ENCODE data around the gene TEC. TPM values are rescaled to one million over a fixed set of nuclear protein-coding genes. Genes with fewer than 3 reads are reported as not detected.

The TEC gene
- total and polyA plus RNA-seq, 2 of the 8 experiments (the other 6 are each of a cell fraction or from before 2014, with no cell fraction given): 0.73 to 1.8 TPM

GRCh38 chr4:48225368-48226141 is 44.1 kb downstream of the TEC start:
- POLR2A ChIA-PET (ENCODE audit: partially characterized antibody): interaction anchor here (1.0 kb wide), 1 partner anchor 35 kb away, joined by 3 read pairs; no protein-coding TSS in a partner anchor
- WGBS, 2 experiments (ENCODE audit: extremely low coverage in 1 of 2, insufficient coverage in 1 of 2, insufficient read length in 1 of 2, insufficient replicate concordance in 2 of 2, low coverage in 1 of 2, low lambda C conversion rate in 2 of 2, missing lambda C conversion rate in 1 of 2): 82% methylated on average over 7 of the region's 7 CpGs; no CpG with 5 or more reads in 1 of the 2 experiments
- CTCF ChIA-PET (ENCODE audit: partially characterized antibody): interaction anchor here (0.7 kb wide), 1 partner anchor 18 kb away, joined by 3 read pairs; no protein-coding TSS in a partner anchor

More at GRCh38 chr4:48225368-48226141, 44.1 kb downstream of the TEC start:
- H2BK12ac ChIP-seq (ENCODE audit: low read depth, low read length): 0 out of 2 replicates have a peak overlapping the region, but pooled peaks have one; percentile 55
- FAIRE-seq (no peak), DNase-seq (ENCODE audit: low read depth in 1 of 2, low spot score in 2 of 2) (no peak)
- H4K91ac ChIP-seq (replicated peaks; ENCODE audit: insufficient read length, low read length): peak overlapping the region; percentile 79
- H3K4me2 ChIP-seq (ENCODE audit: insufficient read depth in 1 of 2, low read depth in 2 of 2, low read length in 2 of 2): peak overlapping the region in 1 of 2 experiments; percentile 59; a peak in 2 of 4 replicates
- no peak overlapping the region for H2BK15ac ChIP-seq (ENCODE audit: low read length)
- no peak overlapping the region for H3K4me3 ChIP-seq (ENCODE audit: extremely low read depth in 1 of 4, insufficient read depth in 2 of 4, low read depth in 3 of 4, low read length in 4 of 4)
- no peak overlapping the region for H3K56ac ChIP-seq (replicated peaks; ENCODE audit: insufficient read length, low read depth, low read length)
- no peak overlapping the region for H3K14ac ChIP-seq (ENCODE audit: insufficient read length)
- peak overlapping the region; percentile 66; the same call in 1 of the 2 replicates for H2BK5ac ChIP-seq (ENCODE audit: low read depth, low read length)
- H3K4ac ChIP-seq (replicated peaks; ENCODE audit: insufficient read length, low read depth, low read length): no peak overlapping the region
- H2AFZ ChIP-seq (ENCODE audit: low read length): 0 out of 2 replicates have a peak overlapping the region, but pooled peaks have one; percentile 24
- H4K8ac ChIP-seq (ENCODE audit: extremely low read depth, insufficient read depth, low read length): no peak overlapping the region
- H4K5ac ChIP-seq (ENCODE audit: insufficient read length, low read depth, low read length): no peak overlapping the region
- H3K79me2 ChIP-seq (ENCODE audit: control insufficient read depth in 1 of 2, insufficient read depth in 2 of 2, low read length in 2 of 2): no peaks in the 10 kb centered on the region
- H4K20me1 ChIP-seq (replicated peaks in 1 of 2; ENCODE audit: control insufficient read depth in 1 of 2, insufficient read depth in 2 of 2, low read length in 2 of 2): no peaks in the 10 kb centered on the region
- no peaks in the 10 kb centered on the region for H3K79me1 ChIP-seq (ENCODE audit: low read depth, low read length)
- no peak overlapping the region; the same call in 1 of the 2 replicates for H3K27ac ChIP-seq (ENCODE audit: low read depth, low read length)
- H3K9ac ChIP-seq (replicated peaks in 1 of 4; ENCODE audit: extremely low read depth in 1 of 4, low read depth in 3 of 4, low read length in 3 of 4): no peak overlapping the region
- H3K4me1 ChIP-seq (replicated peaks in 1 of 4; ENCODE audit: control insufficient read depth in 3 of 4, insufficient read depth in 4 of 4, low read length in 3 of 4): peaks cover 0 to 4% (median 2%) of the 10 kb centered on the region in 4 experiments; a peak in 2 of 7 replicates
- H3K36me3 ChIP-seq (ENCODE audit: control insufficient read depth in 2 of 4, insufficient read depth in 4 of 4, low read length in 3 of 4): no peaks in the 10 kb centered on the region
- H3K23ac ChIP-seq (ENCODE audit: insufficient read length): no peak overlapping the region
- peak overlapping the region; percentile 10; the same call in 1 of the 2 replicates for H3K18ac ChIP-seq (ENCODE audit: extremely low read depth, low read length)
- no peak overlapping the region for H2BK120ac ChIP-seq (replicated peaks; ENCODE audit: low read depth, low read length)
- H3K27me3 ChIP-seq (replicated peaks in 1 of 4; ENCODE audit: control insufficient read depth in 3 of 4, extremely low read depth in 1 of 4, insufficient read depth in 3 of 4, low read length in 3 of 4): no peaks in the 10 kb centered on the region
- TF ChIP-seq RAD21 (IDR thresholded peaks at IDR 0.05 in 1 of 2, conservative IDR thresholded peaks at IDR 0.05 in 1 of 2; ENCODE audit: low read depth in 2 of 2, low read length in 2 of 2): no peak
- no peak for TF ChIP-seq POLR2AphosphoS5 (IDR thresholded peaks at IDR 0.05; ENCODE audit: low read depth, low read length)
- no peak for TF ChIP-seq RNF2 (IDR thresholded peaks at IDR 0.05; ENCODE audit: borderline replicate concordance, low read depth, low read length, missing control alignments, poor library complexity, severe bottlenecking)
- no peak for TF ChIP-seq SP4 (IDR thresholded peaks at IDR 0.05; ENCODE audit: low read length)
- TF ChIP-seq, protein P1, sequence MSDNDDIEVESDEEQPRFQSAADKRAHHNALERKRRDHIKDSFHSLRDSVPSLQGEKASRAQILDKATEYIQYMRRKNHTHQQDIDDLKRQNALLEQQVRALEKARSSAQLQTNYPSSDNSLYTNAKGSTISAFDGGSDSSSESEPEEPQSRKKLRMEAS (IDR thresholded peaks at IDR 0.05): no peak
- TF ChIP-seq, protein P2, sequence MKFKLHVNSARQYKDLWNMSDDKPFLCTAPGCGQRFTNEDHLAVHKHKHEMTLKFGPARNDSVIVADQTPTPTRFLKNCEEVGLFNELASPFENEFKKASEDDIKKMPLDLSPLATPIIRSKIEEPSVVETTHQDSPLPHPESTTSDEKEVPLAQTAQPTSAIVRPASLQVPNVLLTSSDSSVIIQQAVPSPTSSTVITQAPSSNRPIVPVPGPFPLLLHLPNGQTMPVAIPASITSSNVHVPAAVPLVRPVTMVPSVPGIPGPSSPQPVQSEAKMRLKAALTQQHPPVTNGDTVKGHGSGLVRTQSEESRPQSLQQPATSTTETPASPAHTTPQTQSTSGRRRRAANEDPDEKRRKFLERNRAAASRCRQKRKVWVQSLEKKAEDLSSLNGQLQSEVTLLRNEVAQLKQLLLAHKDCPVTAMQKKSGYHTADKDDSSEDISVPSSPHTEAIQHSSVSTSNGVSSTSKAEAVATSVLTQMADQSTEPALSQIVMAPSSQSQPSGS (IDR thresholded peaks at IDR 0.05; ENCODE audit: low read length): no peak
- TF ChIP-seq SRF (IDR thresholded peaks at IDR 0.05; ENCODE audit: low read depth, low read length): no peak
- no peak for TF ChIP-seq GTF2F1 (IDR thresholded peaks at IDR 0.05; ENCODE audit: borderline replicate concordance, low read depth, low read length)
- no peak for TF ChIP-seq GABPA (IDR thresholded peaks at IDR 0.05; ENCODE audit: borderline replicate concordance, insufficient read depth, low read length)
- no peaks in the 10 kb centered on the region for H3K9me3 ChIP-seq (ENCODE audit: insufficient read depth in 2 of 2, low read depth in 1 of 2, low read length in 1 of 2)
- H2BK20ac ChIP-seq (ENCODE audit: low read length): no peak overlapping the region
- H2AK5ac ChIP-seq (ENCODE audit: low read depth, low read length): no peak overlapping the region
- H3K23me2 ChIP-seq (ENCODE audit: low read depth, low read length): no peaks in the 10 kb centered on the region

Measured in H1 (cell line).